K562 (cell line): ENCODE results near the gene FHIT. TPM values are rescaled to one million over a fixed set of nuclear protein-coding genes. Genes with fewer than 3 reads are reported as not detected.

ENCODE experiments used
- ATAC-seq: fragments of 200-7000 bp; cut with Tn5 transposase; 3 replicates; pipeline ENCODE4 v1.9.1; 2020; ENCODE audit warnings: moderate library complexity
- BruUV-seq: library from RNA; stranded (reverse); fragments of 400-500 nt; replicated peaks from 2 replicates; lab custom pipeline; 2021; lab: Mats Ljungman, UMichigan
- CTCF ChIA-PET: fragments of 300-600 bp; formaldehyde crosslinking; extraction: SDS; loops from one replicate; lab custom pipeline; 2021; ENCODE audit warnings: low intra/inter-chr PET ratio; lab: Yijun Ruan, JAX
- POLR2A ChIA-PET: fragments of 300-600, 350-650 bp; sonication (Branson Sonifier 250); formaldehyde crosslinking; extraction: SDS; loops from one replicate; lab custom pipeline; 2021; ENCODE audit warnings: antibody characterized with exemption, inconsistent platforms; lab: Yijun Ruan, JAX
- DNase-seq, 4 experiments: peaks; one replicate each; pipeline versions ENCODE4 v3.0.0 to v3.0.0-alpha.2; 2011 to 2018; ENCODE audit warnings: low spot score in 3 of 4, mixed read lengths in 3 of 4; ENCODE audit errors: extremely low read depth in 1 of 4
- FAIRE-seq: peaks from 2 replicates; lab custom pipeline; 2011; peaks lifted over from hg19 to GRCh38; lab: Jason Lieb, UNC
- H2AFZ ChIP-seq: 2 replicates; pipeline ENCODE4 v1.6.0; 2011; ENCODE audit warnings: low read depth, low read length, control low read depth, inconsistent platforms
- H3K27ac ChIP-seq: fragments of 200-600 bp; 3 replicates; pipeline ENCODE4 v1.8.0; 2011; ENCODE audit warnings: low read depth, mild to moderate bottlenecking, control low read depth, inconsistent platforms, low read length, moderate library complexity, mixed read lengths; ENCODE audit errors: extremely low read depth
- H3K27me3 ChIP-seq, 2 experiments: fragments of 300-600 bp in 1 of 2; 2 replicates in 1 of 2; 3 replicates in 1 of 2; pipeline versions ENCODE4 v1.6.0 to v1.8.0; 2011; ENCODE audit warnings: inconsistent platforms in 2 of 2, low read length in 2 of 2, mild to moderate bottlenecking in 1 of 2, mixed read lengths in 1 of 2, moderate library complexity in 1 of 2; ENCODE audit not compliant: control insufficient read depth in 2 of 2, insufficient read depth in 2 of 2
- H3K36me3 ChIP-seq: fragments of 300-600 bp; 3 replicates; pipeline ENCODE4 v1.8.0; 2011; ENCODE audit warnings: mild to moderate bottlenecking, low read length, inconsistent platforms; ENCODE audit not compliant: control insufficient read depth, insufficient read depth
- H3K4me1 ChIP-seq, 2 experiments: fragments of 200-600 bp in 1 of 2; replicated peaks in 1 of 2; 2 replicates in 1 of 2; 3 replicates in 1 of 2; pipeline versions ENCODE4 v1.5.1 to v1.8.0; 2011; ENCODE audit warnings: inconsistent platforms in 2 of 2, low read length in 2 of 2, mild to moderate bottlenecking in 1 of 2, mixed read lengths in 1 of 2, moderate library complexity in 1 of 2; ENCODE audit not compliant: control insufficient read depth in 2 of 2, insufficient read depth in 2 of 2
- H3K4me2 ChIP-seq: 2 replicates; pipeline ENCODE4 v1.6.1; 2011; ENCODE audit warnings: low read length, control low read depth, inconsistent platforms, mixed read lengths; ENCODE audit not compliant: insufficient read depth
- H3K4me3 ChIP-seq: fragments of 200-600 bp; sonication (generic), shearing (Covaris generic); 2 replicates; pipeline ENCODE4 v1.5.1; 2016; ENCODE audit warnings: control low read depth, inconsistent platforms
- H3K79me2 ChIP-seq: fragments of 200-600 bp; 3 replicates; pipeline ENCODE4 v1.8.0; 2011; ENCODE audit warnings: low read length, inconsistent platforms; ENCODE audit not compliant: control insufficient read depth, insufficient read depth
- H3K9ac ChIP-seq, 2 experiments: 2 replicates each; pipeline versions ENCODE4 v1.6.0 to v1.6.1; 2011; ENCODE audit warnings: low read depth in 2 of 2, low read length in 2 of 2, control low read depth in 1 of 2, inconsistent platforms in 1 of 2, mild to moderate bottlenecking in 1 of 2, mixed read lengths in 1 of 2; ENCODE audit not compliant: insufficient read depth in 1 of 2
- H3K9me1 ChIP-seq: one replicate; pipeline ENCODE4 v1.6.0; 2011; ENCODE audit warnings: inconsistent platforms, mild to moderate bottlenecking, low read length, moderate library complexity; ENCODE audit not compliant: control insufficient read depth, insufficient read depth
- H3K9me3 ChIP-seq: replicated peaks from 2 replicates; pipeline ENCODE4 v1.5.1; 2011; ENCODE audit warnings: low read depth, low read length, inconsistent platforms; ENCODE audit not compliant: control insufficient read depth, insufficient read depth
- H4K20me1 ChIP-seq: replicated peaks from 2 replicates; pipeline ENCODE4 v1.6.1; 2011; ENCODE audit warnings: low read length, inconsistent platforms, mixed read lengths; ENCODE audit not compliant: control insufficient read depth, insufficient read depth
- BMI1 ChIP-seq: fragments of 150-350 bp; IDR thresholded peaks from 2 replicates; pipeline ENCODE4 v1.6.1; 2014; ENCODE audit warnings: low read length
- FOXK1 ChIP-seq: sonication (generic); formaldehyde crosslinking; IDR thresholded peaks from 2 replicates; pipeline ENCODE4 v1.8.0; 2022; ENCODE audit warnings: missing genetic modification reagents, mild to moderate bottlenecking, borderline replicate concordance
- GTF2F1 ChIP-seq: IDR thresholded peaks from 2 replicates; pipeline ENCODE4 v1.6.1; 2011; ENCODE audit warnings: low read depth, low read length, improper control_type of control experiment
- RBM14 ChIP-seq: fragments of 200-400 bp; formaldehyde crosslinking; IDR thresholded peaks from 2 replicates; pipeline ENCODE4 v1.6.1; 2018; ENCODE audit warnings: low read depth, mild to moderate bottlenecking, low read length, moderate library complexity, borderline replicate concordance; ENCODE audit not compliant: insufficient read depth
- TFAM ChIP-seq: fragments of 250-450 bp; sonication (Bioruptor Pico); conservative IDR thresholded peaks from 2 replicates; pipeline ENCODE4 v1.5.0; 2021; ENCODE audit warnings: mild to moderate bottlenecking, moderate library complexity
- XRCC5 ChIP-seq: fragments of 200-400 bp; formaldehyde crosslinking; IDR thresholded peaks from 2 replicates; pipeline ENCODE4 v1.6.1; 2017; ENCODE audit warnings: low read depth, mild to moderate bottlenecking, low read length
- WGBS: fragments of 100-300 bp; shearing (Covaris generic); methylation state at CpG from one replicate; pipeline ENCODE4 v1.1.6; 2016; ENCODE audit warnings: low coverage, mixed read lengths; ENCODE audit not compliant: insufficient coverage; ENCODE audit errors: missing lambda C conversion rate; 5-methylcytosine and 5-hydroxymethylcytosine counted together
- in situ Hi-C: fragments of 300-500 bp; cut with MboI; formaldehyde crosslinking; loops from 4 replicates; pipeline ENCODE4 v1.15.0; 2018; ENCODE audit warnings: inconsistent platforms, mixed read lengths
- intact Hi-C: fragments of 100-400 bp; cut with micrococcal nuclease; formaldehyde crosslinking; loops from 2 replicates; pipeline ENCODE4 v1.14.2; 2022
- polyA plus RNA-seq, 8 experiments: library from polyadenylated mRNA; depleted of rRNA in 4 of 8; stranded (reverse) in 5 of 8; unstranded in 3 of 8; fragments of >200 nt; fragmentation: Nextera tagmentation in 2 of 8; fragmentation: Illumina TruSeq in 1 of 8; extraction: Ambion mirVana in 2 of 8; extraction: Trizol in 1 of 8; gene quantifications; 2 replicates each; pipeline versions ENCODE4 v1.2.1 to v1.2.3, GENCODE V29; 2011 to 2014; ENCODE audit warnings: inconsistent platforms in 1 of 8, missing spikeins in 1 of 8
- total RNA-seq, 7 experiments: library from RNA; depleted of rRNA in 6 of 7; stranded (reverse); fragments of >200 nt in 6 of 7; fragmentation: Illumina TruSeq in 2 of 7; extraction: Trizol in 2 of 7; gene quantifications; 2 replicates each; pipeline versions ENCODE4 v1.2.1 to v1.2.3, GENCODE V29; 2011 to 2021; ENCODE audit warnings: low replicate concordance in 1 of 7
- TF ChIP-seq, protein P1 (sequence below): fragments of 200-800 bp; sonication (Bioruptor generic); IDR thresholded peaks from 2 replicates; pipeline ENCODE4 v1.6.1; 2016; ENCODE audit warnings: missing genetic modification characterization, missing compliant biosample characterization
- TF ChIP-seq, protein P2 (sequence below): sonication (generic); formaldehyde crosslinking; IDR thresholded peaks from 2 replicates; pipeline ENCODE4 v1.8.0; 2022; ENCODE audit warnings: mild to moderate bottlenecking, missing genetic modification reagents
- TF ChIP-seq, protein P3 (sequence below): sonication (generic); formaldehyde crosslinking; IDR thresholded peaks from 2 replicates; pipeline ENCODE4 v1.8.0; 2022; ENCODE audit warnings: mild to moderate bottlenecking, missing genetic modification reagents

FHIT gene
- total and polyA plus RNA-seq, 9 of the 15 experiments (the other 6 are each of a cell fraction or from before 2014, with no cell fraction given), result 1.7 to 9.1 (median 4.3) TPM

DNA sequence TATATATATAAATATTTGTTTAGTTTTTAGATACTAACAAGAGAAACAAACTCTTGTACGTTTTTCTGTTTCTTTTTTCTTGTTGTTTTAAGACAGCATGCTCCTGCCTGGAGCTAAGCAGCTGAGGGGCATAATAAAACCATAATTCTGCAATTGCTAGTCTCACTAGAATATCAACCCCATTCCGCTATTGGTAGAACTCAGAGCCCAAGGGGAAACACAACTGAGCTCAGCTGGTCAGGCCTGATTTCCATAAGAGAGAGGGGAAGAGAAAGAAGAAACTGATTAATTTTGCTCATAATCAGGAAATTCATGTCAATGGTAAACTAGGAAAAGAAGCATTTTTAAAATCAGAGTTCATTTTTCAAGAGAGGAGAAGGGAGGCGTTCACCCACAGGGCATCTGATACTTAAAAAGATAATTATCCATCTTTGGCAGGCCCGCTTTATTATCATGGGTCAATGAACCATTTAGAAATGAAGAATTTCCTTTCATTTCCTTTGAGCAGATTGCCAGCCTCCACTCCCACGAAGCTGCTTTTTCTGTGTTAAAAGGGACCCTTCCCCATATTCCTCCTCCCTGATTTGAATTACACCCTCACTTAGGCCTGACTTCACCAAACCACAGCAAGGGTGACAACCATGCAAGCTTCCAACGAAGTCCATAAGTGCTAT lies 1236.1 kb downstream of the FHIT start (continued):
- TF ChIP-seq, protein P1, sequence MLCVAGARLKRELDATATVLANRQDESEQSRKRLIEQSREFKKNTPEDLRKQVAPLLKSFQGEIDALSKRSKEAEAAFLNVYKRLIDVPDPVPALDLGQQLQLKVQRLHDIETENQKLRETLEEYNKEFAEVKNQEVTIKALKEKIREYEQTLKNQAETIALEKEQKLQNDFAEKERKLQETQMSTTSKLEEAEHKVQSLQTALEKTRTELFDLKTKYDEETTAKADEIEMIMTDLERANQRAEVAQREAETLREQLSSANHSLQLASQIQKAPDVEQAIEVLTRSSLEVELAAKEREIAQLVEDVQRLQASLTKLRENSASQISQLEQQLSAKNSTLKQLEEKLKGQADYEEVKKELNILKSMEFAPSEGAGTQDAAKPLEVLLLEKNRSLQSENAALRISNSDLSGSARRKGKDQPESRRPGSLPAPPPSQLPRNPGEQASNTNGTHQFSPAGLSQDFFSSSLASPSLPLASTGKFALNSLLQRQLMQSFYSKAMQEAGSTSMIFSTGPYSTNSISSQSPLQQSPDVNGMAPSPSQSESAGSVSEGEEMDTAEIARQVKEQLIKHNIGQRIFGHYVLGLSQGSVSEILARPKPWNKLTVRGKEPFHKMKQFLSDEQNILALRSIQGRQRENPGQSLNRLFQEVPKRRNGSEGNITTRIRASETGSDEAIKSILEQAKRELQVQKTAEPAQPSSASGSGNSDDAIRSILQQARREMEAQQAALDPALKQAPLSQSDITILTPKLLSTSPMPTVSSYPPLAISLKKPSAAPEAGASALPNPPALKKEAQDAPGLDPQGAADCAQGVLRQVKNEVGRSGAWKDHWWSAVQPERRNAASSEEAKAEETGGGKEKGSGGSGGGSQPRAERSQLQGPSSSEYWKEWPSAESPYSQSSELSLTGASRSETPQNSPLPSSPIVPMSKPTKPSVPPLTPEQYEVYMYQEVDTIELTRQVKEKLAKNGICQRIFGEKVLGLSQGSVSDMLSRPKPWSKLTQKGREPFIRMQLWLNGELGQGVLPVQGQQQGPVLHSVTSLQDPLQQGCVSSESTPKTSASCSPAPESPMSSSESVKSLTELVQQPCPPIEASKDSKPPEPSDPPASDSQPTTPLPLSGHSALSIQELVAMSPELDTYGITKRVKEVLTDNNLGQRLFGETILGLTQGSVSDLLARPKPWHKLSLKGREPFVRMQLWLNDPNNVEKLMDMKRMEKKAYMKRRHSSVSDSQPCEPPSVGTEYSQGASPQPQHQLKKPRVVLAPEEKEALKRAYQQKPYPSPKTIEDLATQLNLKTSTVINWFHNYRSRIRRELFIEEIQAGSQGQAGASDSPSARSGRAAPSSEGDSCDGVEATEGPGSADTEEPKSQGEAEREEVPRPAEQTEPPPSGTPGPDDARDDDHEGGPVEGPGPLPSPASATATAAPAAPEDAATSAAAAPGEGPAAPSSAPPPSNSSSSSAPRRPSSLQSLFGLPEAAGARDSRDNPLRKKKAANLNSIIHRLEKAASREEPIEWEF (CRISPR knock-in tag), result no peak
- no peak for TF ChIP-seq XRCC5
- no peak for TF ChIP-seq BMI1

DNA sequence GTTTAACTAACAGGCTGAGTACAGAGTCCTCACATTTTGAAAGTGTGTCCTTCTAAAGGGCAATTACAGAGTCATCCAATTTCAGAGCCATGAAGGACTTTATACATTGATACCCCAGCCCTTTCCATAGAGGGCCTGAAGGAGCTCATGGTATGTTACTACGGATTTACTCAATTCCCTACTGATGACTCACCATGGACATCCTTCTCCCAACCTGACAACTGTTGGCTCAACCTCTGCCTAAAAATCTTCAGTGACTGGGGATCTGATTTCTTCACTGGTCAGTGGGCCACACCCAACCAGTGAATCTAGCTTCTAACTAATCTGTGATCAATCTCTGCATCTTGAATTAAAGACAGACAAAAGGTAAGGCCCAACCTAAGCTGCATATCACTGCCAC lies 1238.0 kb downstream of the FHIT start:
- in situ Hi-C loops, result no loop called here
- Histone ChIP-seq H3K4me2 (no peak overlapping the region), H3K9me3 (no peaks in the 10 kb centered on the region), H4K20me1 (no peaks in the 10 kb centered on the region), H3K9me1 (no peaks in the 10 kb centered on the region), H3K4me3 (no peak overlapping the region), H3K4me1 (no peaks in the 10 kb centered on the region), H3K27ac (no peak overlapping the region), H3K9ac (no peak overlapping the region), H3K27me3 (no peaks in the 10 kb centered on the region), H2AFZ (no peak overlapping the region), H3K79me2 (no peaks in the 10 kb centered on the region), H3K36me3 (no peaks in the 10 kb centered on the region)
- ChIA-PET POLR2A (no interaction called here), CTCF (no interaction called here)
- DNase-seq (no peak), FAIRE-seq (no peak), ATAC-seq (no peak)
- intact Hi-C loops, result no loop called here
- no CpG with 5 or more reads among the region's 1 CpG for WGBS
- no TSS peak for BruUV-seq
- TF ChIP-seq, protein P2, sequence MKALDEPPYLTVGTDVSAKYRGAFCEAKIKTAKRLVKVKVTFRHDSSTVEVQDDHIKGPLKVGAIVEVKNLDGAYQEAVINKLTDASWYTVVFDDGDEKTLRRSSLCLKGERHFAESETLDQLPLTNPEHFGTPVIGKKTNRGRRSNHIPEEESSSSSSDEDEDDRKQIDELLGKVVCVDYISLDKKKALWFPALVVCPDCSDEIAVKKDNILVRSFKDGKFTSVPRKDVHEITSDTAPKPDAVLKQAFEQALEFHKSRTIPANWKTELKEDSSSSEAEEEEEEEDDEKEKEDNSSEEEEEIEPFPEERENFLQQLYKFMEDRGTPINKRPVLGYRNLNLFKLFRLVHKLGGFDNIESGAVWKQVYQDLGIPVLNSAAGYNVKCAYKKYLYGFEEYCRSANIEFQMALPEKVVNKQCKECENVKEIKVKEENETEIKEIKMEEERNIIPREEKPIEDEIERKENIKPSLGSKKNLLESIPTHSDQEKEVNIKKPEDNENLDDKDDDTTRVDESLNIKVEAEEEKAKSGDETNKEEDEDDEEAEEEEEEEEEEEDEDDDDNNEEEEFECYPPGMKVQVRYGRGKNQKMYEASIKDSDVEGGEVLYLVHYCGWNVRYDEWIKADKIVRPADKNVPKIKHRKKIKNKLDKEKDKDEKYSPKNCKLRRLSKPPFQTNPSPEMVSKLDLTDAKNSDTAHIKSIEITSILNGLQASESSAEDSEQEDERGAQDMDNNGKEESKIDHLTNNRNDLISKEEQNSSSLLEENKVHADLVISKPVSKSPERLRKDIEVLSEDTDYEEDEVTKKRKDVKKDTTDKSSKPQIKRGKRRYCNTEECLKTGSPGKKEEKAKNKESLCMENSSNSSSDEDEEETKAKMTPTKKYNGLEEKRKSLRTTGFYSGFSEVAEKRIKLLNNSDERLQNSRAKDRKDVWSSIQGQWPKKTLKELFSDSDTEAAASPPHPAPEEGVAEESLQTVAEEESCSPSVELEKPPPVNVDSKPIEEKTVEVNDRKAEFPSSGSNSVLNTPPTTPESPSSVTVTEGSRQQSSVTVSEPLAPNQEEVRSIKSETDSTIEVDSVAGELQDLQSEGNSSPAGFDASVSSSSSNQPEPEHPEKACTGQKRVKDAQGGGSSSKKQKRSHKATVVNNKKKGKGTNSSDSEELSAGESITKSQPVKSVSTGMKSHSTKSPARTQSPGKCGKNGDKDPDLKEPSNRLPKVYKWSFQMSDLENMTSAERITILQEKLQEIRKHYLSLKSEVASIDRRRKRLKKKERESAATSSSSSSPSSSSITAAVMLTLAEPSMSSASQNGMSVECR (CRISPR knock-in tag), result no peak
- TF ChIP-seq RBM14, result no peak
- TF ChIP-seq FOXK1, result no peak
- no peak for TF ChIP-seq GTF2F1
- TF ChIP-seq, protein P3, sequence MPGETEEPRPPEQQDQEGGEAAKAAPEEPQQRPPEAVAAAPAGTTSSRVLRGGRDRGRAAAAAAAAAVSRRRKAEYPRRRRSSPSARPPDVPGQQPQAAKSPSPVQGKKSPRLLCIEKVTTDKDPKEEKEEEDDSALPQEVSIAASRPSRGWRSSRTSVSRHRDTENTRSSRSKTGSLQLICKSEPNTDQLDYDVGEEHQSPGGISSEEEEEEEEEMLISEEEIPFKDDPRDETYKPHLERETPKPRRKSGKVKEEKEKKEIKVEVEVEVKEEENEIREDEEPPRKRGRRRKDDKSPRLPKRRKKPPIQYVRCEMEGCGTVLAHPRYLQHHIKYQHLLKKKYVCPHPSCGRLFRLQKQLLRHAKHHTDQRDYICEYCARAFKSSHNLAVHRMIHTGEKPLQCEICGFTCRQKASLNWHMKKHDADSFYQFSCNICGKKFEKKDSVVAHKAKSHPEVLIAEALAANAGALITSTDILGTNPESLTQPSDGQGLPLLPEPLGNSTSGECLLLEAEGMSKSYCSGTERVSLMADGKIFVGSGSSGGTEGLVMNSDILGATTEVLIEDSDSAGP (CRISPR knock-in tag), result no peak
- no peak for TF ChIP-seq TFAM (CRISPR knock-in tag)
